GM21423 (cell line): ENCODE results near the gene KCNE1.
"Not testable (repeated sequence)": the region's sequence is repeated elsewhere in the genome, so short reads cannot be mapped to it uniquely, and the experiment has no call there.

Experiments
- ATAC-seq: cut with Tn5 transposase; IDR thresholded peaks from one replicate; pipeline ENCODE4 v1.9.1; 2021; ENCODE audit warnings: mild to moderate bottlenecking, moderate library complexity; ENCODE audit not compliant: unreplicated experiment

KCNE1 gene

GRCh38 chr21:34428441-34428840 lies 83.6 kb downstream of the KCNE1 start:
- ATAC-seq, result not testable (repeated sequence)

GRCh38 chr21:34427339-34427738 lies 84.7 kb downstream of the KCNE1 start:
- not testable (repeated sequence) for ATAC-seq

GRCh38 chr21:34423805-34424204 lies 88.2 kb downstream of the KCNE1 start, which contains the start of gene SMIM34:
Gene SMIM34 (minus strand): TSS chr21:34423951. CDS start chr21:34423839, 112 bp downstream.
- ATAC-seq, result not testable (repeated sequence)

- not testable (repeated sequence) for ATAC-seq
These were observed 94.4 kb downstream of the KCNE1 start for GRCh38 chr21:34417448-34418077.

- ATAC-seq, result not testable (repeated sequence)
These were observed 104.7 kb downstream of the KCNE1 start for GRCh38 chr21:34407294-34407693.

- ATAC-seq, result not testable (repeated sequence)
These were observed 105.3 kb downstream of the KCNE1 start for GRCh38 chr21:34406676-34407075.

GRCh38 chr21:34406102-34406501 lies 105.9 kb downstream of the KCNE1 start:
- not testable (repeated sequence) for ATAC-seq

- not testable (repeated sequence) for ATAC-seq
These were observed 106.3 kb downstream of the KCNE1 start for GRCh38 chr21:34405686-34406085.

GRCh38 chr21:34404742-34405141 lies 107.3 kb downstream of the KCNE1 start:
- not testable (repeated sequence) for ATAC-seq

- ATAC-seq, result not testable (repeated sequence)
These were observed 111.5 kb downstream of the KCNE1 start for GRCh38 chr21:34400522-34400921.
